Heart left ventricle (tissue), 13 donors: Measurements from ENCODE around the gene TXN2.

Source experiments
- POLR2A ChIP-seq, 2 donors: fragments of 450-650 bp; IDR thresholded peaks; one replicate each; pipeline ENCODE4 v1.6.1; 2017; ENCODE audit warnings: antibody characterized with exemption in 2 of 2, mild to moderate bottlenecking in 2 of 2, moderate library complexity in 2 of 2
- TF ChIP-seq, protein P1 (sequence below), 12 donors: fragments of 200-600 bp; sonication (generic) in 4 of 12; IDR thresholded peaks; one replicate each; pipeline versions ENCODE4 v1.5.0 to v1.8.0; 2018 to 2022; ENCODE audit warnings: antibody characterized with exemption in 12 of 12, mild to moderate bottlenecking in 5 of 12
- donor health status: ischemic (EF 13 %, LVEDD 7.1; RV severe dilation, severe dysfunction).
- donor health status: DM: no; HTN: yes; CAD: no.
- donor health status: DM: no; HTN: no; CAD: no.
- donor health status: ischemic (EF 25% LVEDD 6.9; RV normal size, moderate dysfunction).
- donor health status: ischemic (EF 25% LVEDD 5.7; RV mildly dilated, moderate dysfunction).
- donor health status: ischemic (EF 35%, LVEDD 5.7; RV mildly dilated, moderate dysfunction).
- donor health status: nonischemic (EF 11% LVEDD 7.7; RV severe dilation, severe dysfunction).
- donor health status: DM: yes; HTN: yes; CAD: no.
- donor health status: PGD.
- donor health status: ischemic (EF 29% LVEDD 5.4; RV normal size, mild dysfunction).
- donor health status: nonischemic (EF 23%, LVEDD 6.1; RV moderate dilation, normal function).

DNA sequence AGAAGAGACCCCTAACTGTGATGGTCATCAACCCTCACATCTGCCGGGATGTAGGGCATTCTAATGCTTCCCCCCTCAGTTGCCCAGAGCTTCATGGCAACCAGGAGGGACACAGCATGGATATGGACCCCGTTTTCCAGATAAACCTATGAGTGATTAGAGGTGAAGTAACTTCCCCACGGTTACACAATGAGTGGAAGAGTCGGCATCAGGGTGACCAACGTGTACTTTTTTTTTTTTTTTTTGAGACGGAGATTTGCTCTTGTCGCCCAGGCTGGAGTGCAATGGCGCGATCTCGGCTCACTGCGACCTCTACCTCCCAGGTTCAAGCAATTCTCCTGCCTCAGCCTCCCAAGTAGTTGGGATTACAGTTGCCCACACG, 25.0 kb downstream of the TXN2 start:
- TF ChIP-seq, protein P1, sequence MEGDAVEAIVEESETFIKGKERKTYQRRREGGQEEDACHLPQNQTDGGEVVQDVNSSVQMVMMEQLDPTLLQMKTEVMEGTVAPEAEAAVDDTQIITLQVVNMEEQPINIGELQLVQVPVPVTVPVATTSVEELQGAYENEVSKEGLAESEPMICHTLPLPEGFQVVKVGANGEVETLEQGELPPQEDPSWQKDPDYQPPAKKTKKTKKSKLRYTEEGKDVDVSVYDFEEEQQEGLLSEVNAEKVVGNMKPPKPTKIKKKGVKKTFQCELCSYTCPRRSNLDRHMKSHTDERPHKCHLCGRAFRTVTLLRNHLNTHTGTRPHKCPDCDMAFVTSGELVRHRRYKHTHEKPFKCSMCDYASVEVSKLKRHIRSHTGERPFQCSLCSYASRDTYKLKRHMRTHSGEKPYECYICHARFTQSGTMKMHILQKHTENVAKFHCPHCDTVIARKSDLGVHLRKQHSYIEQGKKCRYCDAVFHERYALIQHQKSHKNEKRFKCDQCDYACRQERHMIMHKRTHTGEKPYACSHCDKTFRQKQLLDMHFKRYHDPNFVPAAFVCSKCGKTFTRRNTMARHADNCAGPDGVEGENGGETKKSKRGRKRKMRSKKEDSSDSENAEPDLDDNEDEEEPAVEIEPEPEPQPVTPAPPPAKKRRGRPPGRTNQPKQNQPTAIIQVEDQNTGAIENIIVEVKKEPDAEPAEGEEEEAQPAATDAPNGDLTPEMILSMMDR (IDR thresholded peaks at IDR 0.05), result no peak
- TF ChIP-seq POLR2A (IDR thresholded peaks at IDR 0.05), result no peak
